Activated T-helper 9 cell treated with anti-CD3 and anti-CD28 coated beads, Interleukin-2, amount 50 U/mL, for 16 hours (primary cell): Measurements from ENCODE around the gene MAGEF1.

Experiments
- DNase-seq: peaks from one replicate; pipeline ENCODE4 v3.0.0-alpha.2; 2020; ENCODE audit warnings: low read depth

Gene MAGEF1

GRCh38 chr3:184711493-184712247 is at the start of gene MAGEF1:
Gene MAGEF1, minus strand, starts transcription at chr3:184712064. Its CDS starts 243 bp downstream, at chr3:184711821.
- DNase-seq, result peak; percentile 57

DNA sequence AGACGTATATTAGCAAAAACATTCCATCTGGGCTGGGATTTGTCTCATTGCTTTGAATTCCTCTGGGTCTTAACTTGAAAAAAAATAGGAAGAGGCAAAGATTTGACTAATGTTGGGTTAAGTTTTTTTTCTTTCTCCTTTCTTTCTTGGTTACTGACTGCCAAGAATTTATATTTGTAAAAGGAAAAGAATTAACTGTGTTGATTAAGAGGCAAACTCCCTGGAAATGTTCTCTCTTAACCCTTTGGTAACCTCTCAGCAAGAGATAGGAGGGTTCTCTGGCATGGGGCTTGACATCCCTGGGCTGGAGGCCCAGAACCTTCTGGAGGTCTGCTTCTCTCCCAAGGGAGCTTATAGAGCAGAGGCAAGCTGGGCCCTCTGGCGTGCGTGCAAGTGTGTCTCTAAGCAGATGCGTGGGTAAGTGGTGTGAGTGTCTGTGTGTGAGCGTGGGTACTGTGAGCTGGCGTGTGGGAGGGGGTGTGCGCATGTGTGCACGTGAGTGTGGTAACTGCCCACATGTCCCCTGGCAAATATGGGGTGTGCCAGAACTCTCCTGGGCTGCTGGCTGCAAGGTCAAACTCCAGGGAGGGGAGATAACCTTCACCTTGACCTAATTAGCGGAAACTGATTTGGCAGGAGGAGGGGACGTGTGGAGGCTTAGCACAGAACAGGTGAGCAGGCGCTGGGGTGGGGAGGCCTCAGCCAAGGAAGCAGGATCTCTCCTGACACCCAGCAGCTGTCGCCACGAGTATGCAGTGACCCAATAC is 49.4 kb upstream of the MAGEF1 start:
- DNase-seq, result no peak

- DNase-seq, result no peak
These were observed 48.6 kb upstream of the MAGEF1 start for GRCh38 chr3:184760337-184761074.

DNA sequence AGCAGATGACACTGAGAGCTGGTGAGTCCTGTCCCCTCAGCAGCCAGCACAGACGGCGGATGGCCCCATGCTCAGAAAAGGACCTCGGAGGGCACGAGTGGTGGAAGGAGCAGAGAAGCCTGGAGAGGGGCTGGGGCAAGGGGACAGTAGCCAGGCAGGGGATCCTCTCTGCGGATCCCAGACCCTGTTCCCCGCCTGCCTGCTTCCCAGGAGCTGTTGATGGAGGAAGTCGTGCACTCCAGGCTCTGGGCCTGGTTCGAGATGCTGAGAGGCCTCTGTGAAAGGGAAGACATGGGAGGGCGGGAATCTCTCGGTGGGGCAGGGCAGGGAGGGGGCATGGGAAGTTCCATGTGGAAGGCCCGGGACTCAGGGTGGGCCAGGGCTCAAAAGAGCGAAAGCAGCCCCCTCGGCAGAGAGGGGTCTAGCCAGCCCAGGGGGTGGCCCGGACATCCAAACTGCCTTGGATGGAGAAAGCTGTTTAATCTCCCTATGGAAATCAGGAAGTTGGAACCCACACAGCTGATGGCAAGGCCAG is 47.9 kb upstream of the MAGEF1 start:
- no peak for DNase-seq

DNA sequence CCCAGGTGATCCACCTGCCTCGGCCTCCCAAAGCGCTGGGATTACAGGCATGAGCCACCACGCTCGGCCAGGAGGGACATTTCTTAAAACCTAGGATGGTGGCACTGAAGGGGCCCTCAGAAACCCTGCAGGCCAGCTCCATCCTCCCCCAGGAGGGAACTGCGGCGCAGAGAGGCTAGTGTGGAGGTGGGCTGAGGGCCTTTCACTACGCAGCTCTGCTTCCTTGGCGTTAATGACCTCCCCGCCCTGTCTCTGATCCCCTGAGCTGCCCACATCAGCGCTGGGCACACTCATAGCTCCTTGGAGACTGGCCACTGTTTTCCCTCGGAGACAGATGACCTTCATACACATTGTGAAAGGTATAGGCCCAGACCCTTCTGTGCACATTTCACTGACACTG is 46.2 kb upstream of the MAGEF1 start:
- no peak for DNase-seq

GRCh38 chr3:184757022-184757651 is 45.3 kb upstream of the MAGEF1 start:
- DNase-seq, result no peak

DNA sequence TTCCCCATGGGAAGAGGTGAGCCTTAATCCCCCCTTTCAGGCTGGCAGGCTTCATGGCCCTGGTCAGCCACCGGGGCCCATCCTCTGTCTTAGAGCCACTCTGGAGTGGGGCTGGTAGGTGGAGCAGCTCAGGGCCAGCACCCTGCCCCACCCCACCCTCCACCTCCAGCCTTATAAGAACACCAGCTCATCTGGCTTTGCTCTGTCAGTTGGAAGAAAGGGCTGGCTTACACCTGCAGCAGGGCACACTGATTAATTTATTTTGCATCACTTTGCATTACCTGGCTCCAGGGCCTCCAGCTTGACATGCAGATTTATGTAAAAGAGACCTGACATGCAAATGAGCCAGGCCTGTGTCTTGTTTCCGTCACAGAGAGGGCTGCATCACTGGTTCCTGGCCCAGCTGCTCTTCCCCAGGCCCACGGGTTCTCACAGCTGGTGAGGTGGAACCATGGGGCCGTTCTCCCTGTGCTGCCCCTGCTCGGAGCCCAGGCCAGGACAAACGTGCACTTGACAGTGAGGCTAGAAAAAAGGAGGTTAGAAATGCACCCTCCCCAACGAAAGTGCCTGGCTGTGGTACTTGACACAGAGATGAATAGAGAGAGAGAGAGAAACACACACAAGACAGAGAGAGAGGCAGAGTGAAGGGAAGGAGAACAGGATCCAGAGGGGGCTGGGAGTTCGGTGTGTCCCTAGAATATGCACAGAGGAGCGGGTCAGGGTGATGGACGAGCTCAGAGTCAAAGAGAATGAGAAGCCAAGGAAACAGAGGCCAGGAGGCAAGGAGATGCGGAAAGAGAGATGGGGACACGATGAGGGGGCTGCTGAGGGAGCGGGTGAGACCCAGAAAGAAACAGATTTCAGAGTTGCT is 44.5 kb upstream of the MAGEF1 start:
- DNase-seq, result no peak

DNA sequence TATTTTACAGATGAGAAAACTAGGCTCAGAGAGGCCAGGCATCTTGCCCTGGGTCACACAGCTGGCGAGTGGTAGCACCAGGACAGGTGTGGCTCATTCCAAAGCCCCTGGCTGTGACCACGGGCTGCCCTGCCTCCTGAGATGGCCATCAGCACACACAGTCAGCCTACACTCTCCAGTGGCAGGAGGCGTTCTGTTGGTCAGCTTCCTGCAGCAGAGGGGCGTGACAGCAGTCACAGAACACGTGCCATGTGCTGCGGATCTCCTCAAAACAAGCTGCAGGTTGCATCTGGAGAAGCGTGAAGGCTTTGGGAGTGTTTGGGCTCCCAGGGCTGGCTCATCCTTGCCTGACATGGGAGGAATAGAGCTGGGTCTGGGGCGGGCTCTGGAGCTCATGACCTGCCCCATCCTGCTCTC is 43.5 kb upstream of the MAGEF1 start:
- no peak for DNase-seq

DNA sequence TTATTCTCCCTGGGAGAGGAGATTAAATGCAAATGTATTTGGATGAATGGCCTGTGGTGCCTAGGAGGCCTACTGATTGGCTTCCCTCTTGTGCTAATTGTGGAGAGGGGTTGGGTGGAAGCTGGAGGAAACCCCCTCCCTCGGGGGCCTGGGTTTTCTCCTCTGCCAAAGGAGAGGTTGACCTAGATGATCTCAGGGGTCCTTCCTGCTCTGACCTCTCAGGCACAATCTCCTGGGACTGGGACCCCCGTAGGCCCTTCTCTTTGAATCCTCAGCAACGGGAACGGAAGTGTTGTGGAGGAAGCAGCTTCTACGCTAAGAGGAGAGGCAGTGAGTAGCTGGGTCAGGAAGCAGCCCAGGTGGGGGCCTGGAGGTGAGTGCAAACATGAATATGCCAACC is 40.5 kb upstream of the MAGEF1 start:
- DNase-seq, result no peak

DNA sequence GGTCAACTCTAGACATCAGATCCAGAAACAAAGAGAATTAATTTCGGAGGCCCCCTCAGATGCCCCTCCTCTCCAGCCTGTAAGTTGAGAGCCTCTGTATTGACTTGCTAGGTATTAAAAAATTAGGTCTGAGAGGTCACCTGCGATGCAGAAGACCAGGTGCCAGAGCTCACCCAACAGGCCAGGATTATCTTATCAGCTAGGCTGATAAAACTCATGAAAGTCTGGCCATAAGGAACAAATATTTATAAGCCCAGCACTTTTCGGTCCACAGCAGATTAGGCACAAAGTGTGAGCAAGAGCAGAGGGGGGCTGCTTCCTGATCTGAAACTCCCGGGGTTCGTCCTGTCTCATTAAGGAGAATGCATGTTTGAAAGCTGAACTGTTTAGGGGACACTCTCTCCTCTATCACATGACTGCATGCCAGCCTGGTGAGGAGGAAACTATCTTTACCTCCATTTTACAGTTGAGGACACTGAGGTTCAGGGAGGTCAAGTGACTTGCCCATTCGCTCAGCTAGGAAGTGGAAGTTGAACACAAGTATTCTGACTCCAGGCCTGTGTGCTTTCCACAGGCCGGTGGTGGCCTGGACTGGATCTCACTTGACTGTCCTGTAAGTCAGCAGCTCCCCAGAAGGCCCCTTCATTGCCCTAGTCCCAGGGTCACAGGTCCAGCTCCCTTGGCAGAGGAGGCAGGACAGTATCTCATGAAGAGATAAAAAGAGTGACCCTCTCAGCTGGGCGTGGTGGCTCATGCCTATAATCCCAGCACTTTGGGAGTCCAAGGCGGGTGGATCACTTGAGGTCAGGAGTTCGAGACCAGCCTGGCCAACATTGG is 39.6 kb upstream of the MAGEF1 start:
- DNase-seq, result no peak

GRCh38 chr3:184750349-184751083 is 38.7 kb upstream of the MAGEF1 start:
- no peak for DNase-seq

DNA sequence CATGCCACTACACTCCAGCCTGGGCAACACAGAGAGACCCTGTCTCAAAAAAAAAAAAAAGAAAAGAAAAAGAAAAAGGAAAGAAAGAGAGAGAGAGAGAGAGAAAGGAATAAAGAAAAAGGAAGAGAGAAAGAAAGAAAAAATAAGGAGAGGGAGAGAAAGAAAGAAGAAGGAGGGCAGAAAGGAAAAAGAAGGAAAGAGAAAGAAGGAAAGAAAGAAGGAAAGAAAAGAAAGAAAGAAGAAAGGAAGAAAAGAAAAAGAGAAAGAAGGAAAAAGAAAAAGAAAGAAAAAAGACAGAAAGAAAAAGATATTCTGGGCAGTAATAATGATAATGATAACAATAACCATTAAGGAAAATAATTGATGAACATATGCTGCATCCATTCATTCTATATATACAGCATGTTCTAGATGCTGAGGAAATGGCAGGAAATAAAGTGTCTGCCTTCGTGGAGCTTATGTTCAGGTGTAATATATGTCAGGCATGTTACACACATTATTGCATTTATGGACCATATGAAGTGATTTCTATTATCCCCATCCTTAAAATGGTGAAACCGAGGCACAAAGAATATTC is 37.4 kb upstream of the MAGEF1 start:
- no peak for DNase-seq

DNA sequence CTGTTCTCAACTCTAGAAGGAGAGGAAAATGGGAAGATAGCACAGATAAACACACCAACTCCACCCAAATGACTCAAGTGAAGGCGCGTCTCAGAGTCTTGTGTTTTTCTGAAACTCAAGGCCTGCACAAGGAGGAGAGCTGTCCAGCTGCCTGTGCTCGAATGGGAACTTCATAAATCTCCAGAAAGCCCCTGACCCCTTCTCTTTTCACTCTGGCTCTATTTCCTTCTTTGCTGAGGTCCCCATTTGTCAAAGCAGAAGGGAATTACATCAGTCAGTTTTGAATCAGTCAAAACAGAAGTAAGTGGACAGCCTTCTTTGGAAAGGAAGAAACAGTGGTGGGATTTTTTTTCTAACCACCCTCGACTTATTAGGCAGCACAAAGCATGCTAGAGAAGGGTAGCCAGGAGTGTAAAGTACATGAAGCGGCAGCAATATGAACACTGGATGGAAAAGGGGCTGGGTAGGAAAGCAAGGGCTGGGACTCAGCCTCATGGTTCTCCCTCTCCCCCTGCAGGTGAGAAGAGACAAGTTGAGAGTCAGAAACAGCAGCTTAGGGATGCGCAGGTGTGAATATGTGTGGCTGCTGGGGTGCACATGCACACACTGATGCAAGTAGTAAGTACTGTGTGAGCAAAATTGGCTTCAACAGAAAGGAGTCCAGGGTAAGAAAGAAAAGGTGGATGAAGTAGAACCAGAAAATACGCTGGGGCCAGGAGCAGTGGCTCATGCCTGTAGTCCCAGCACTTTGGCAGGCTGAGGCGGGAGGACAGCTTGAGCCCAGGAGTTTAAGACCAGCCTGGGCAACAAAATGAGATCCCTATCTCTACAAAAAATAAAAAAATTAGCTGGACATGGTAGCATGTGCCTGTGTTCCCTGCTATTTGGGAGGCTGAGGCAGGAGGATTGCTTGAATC is 36.6 kb upstream of the MAGEF1 start:
- no peak for DNase-seq

DNA sequence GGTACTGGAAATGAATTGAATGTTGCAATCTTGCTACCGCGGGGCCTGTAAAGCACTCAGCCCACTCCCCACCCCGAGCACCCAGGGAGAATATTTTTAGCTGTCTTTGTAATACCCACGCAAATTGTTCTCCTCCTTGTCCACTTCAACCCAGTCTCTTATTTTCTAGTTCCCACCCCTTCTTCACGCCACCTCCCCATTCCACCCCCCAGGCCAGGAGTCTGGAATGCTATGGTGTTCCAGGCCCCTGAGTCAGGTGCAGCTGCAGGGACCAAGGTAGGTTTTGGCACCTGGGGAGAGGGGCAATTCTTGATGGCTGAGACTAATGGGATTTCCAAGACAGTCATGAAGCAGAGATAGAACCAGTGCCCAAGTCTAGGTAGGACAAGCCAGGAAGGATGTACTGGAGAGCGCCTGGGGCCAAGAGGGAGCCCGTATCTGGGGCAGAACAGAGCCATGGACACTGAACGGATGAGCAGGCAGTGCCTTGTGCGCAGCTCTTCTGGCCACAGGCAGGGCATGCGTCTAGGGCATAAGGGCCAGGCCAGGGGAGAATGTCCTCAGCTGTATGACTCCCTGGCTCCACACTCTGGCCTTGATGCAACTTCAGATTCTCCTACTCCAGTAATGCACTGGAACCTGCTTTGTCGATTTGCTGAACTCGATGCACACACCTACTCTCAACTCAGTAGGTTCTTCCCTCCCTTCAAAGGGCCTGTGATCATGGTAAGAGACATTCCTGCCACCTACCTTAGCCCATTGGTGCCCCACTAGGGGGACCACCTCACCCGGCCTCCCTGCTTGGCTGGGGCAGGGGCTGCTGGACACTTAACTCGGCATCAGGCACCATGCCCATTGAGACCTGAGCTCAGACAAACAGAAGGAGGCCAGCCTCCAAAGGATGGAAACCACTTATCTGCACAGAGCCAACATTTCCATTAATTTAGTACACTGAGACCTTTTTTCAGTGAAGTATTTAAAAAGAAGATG is 34.6 kb upstream of the MAGEF1 start:
- no peak for DNase-seq

DNA sequence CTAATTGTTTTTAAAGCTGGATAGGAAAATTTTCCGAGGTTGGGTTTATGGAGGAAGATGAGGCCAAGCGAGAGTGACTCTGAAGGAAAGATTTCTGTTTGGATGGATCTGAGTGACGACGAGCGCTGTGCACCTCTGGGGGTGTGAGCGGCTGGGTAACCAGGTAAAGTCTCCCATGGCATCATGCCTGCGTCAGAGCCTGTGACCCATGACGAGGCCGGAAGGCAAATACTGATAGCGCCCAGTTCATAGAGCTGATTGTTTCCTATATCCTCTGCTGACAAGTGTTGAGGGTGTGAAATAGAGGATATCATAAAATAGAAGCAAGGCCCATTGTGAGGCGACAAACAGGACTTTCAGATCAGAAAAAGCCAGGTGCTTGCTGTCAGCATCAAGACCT is 33.7 kb upstream of the MAGEF1 start:
- no peak for DNase-seq

DNA sequence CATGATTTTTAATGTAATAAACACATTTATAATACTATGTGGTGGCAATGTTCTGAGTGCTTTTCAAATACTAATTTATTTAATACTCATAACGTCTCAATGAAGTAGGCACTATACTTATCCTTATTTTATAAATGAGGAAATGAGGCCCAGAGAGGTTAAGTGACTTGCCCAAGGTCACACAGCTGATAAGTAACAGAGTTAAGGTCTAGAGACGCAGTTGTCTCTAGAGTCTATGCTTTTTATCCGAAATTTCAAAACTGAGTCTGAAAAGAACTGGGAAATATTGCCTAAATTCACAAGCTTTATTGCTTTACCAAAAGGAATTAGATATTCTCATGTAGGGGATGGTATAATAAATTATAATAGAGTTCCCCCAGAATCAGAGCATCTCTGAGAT is 31.4 kb upstream of the MAGEF1 start:
- DNase-seq, result no peak

DNA sequence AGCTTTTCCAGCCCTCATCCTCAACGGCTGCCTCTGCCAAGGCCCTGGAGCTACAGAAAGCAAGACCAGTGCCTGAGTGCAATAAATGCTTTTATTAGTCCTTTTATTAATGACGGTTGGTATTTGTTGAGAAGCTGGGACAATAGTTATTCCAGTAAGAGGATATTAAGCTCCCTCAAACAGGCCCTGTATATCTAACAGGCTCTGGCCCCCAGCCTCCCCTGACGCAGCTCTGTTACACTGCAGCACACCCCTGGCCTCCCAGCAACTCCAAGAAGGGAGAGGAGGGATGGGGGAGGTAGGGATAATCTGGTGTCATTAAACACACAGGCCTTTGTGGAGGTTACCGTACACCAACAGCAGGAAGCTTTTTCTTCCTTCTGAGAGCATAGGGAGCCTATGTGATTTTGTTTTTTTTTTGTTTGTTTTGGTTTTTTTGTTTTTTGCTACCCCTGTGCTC is 30.8 kb upstream of the MAGEF1 start:
- DNase-seq, result no peak
